ENCODE data around the gene RIMBP2. TPM values are rescaled to one million over a fixed set of nuclear protein-coding genes. Genes with fewer than 3 reads are reported as not detected.

The RIMBP2 gene
- total RNA-seq, 1 experiment from 2014 or later, result 0.97 TPM

DNA sequence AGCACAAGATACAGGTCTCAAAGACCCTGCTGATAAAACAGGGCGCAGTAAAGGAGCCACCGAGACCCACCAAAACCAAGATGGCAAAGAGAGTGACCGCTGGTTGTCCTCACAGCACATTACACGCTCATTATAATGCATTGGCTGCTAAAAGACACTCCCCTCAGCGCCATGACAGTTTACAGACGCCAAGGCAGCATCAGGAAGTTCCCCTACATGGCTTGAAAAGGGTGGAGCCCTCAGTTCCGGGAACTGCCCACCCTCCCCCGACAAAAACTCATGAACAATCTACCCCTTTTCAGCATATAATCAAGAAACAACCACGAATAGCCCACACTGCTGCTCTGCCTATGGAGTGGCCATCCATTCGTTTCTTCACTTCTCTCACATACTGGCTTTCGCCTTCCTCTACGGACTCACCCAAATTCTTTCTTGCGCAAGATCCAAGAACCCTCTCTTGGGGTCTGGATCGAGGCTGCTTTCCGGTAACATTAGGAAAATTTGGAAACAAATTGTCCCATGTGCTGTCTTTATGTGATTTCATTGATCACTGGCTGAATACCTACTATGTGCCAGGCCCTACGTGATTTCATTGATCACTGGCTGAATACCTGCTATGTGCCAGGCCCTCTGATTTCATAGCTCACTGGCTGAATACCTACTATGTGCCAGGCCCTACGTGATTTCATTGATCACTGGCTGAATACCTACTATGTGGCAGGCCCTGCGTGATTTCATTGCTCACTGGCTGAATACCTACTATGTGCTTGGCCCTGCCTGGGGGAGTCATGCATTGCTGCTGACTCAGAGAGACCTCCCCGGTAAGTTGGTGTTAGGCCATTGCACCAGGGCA lies 252.1 kb downstream of the RIMBP2 start:
- no peak for DNase-seq (ENCODE audit: low spot score)

DNA sequence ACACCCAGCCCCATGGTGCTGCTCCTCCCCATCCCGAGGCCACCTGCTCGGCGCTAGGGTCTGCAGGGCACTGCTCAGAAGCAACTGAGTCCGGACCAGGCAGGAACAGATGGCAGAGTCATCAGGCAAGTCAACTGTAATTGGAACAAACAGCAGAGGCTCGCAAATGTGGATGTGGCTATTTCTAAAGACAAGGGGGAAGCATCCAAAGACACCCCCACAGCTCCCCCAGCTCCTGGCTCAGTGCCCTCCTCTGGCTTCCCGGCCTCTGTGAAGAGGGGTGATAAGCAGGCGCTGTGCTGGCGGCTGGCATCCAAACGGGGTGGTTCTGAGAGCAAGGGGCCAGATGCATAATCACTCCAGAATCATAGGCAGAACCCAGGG lies 252.8 kb downstream of the RIMBP2 start:
- DNase-seq (ENCODE audit: low spot score), result no peak

DNA sequence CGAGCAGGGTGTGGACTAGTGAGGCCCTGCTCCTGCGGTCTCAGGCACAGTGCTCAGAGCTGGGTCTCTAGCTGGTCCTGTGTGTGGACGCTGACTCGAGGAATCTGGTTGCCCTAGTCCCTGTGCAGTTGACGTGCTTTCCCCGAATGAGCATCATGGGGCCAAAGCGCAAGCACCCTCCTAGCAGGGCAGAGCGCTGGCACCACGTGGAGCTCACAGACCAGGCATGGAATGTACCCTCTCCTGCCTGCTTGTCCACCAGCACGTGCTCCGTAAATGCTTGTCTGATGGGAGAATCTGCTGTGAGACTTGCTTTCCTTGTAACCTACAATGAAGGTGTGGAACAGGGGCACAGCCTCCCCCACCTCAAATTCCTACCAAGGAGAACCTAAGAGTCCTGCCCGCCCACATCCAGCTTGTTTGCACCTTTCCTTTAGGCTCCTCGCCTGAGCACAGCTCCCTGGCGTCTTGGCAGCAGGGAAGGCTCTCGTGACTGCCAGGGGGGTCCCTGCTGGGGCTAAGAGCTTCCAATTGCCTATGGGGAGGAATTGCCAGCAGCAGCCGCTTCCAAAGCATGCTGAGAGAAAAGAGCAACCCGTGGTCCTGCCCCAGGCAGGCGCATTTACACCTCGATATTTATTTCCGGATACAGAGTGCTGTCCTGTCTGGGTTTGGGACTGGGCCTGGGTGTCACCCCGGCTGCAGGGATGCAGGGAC lies 253.4 kb downstream of the RIMBP2 start:
- no peak for DNase-seq (ENCODE audit: low spot score)

DNA sequence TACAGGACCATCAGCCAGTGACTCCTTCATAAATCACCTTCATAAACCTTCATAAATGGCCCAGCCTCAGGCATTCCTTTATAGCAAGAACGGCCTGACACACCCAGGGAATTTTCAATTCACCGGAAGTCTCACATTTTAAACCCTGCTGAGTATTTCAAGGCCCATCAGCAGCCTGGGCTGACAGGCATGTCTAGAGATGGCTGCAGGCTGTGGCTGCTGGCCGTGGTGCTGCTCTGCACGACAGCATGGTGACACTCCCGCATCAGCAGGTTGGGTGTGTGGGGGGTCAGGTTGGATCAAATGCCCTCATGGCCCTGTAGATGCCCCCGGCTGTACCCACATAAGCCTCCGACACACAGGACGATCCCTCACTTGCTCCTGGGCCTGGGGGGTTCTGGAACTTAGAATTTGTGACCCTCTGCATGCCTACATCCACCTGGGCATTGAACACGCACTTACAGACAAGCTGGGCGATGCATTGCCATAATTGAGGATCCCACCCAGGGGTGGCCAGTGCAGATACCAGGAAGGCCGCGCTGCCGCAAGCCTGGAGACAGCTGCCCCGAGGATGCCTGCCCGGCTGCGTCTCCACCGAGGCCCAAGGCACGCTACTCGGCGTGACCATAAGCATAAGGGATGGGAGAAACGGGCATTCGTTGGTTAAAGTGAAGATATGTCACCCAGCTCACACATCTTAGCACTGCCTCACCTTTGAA lies 254.1 kb downstream of the RIMBP2 start:
- DNase-seq (ENCODE audit: low spot score), result no peak

DNA sequence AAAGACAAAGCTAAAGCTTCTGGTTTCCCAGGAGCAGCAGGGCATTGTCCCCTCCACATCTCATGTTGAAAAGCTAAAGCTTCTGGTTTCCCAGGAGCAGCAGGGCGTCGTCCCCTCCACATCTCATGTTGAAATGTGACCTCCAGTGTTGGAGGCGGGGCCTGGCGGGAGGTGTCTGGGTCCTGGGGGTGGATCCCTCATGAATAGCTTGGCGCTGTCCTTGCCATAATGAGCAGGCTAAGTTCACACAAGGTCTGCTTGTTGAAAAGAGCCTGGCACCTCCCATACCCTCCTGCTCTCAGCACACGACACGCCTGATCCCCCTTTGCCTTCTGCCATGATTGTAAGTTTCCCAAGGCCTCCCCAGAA lies 254.7 kb downstream of the RIMBP2 start:
- DNase-seq (ENCODE audit: low spot score), result no peak

DNA sequence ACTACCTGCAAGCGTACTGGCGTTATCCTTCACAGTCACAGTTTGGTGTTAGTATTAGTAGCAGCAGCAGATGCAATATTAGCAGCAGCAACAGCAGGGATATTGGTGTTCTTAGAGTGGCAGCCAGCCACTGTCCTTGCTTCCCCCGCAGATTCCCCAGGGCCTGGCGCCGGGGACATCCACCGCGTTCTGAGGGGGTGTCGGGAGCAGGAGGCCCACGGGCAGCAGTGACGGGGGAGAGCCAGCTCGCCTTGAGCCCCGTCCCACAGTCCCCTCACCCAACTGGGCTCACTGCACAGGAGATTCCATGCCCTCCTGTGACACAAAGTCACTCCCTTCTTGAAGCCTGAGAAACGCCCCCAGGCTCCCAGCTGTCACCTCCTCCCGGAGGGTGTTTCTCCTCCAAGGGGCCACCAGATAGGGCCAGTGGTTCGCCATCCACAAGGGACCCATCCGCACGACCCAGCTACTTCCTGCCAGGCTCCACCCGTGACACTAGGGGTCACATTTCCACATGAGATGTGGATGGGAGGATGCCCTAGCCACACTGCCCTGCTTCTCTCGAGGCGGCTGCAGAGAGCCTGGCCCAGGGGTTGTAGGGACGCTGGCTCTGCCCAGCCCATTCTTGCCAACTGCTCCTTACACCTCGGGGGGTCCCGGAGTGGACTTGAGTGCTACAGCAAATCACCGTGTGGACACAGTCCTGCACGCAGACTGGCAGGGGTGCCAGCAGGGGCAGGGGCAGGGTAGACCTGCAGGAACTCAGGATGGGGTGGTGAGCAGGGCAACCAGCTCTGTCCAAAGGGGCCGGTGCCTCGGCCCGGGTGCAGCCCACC lies 255.3 kb downstream of the RIMBP2 start:
- no peak for DNase-seq (ENCODE audit: low spot score)

DNA sequence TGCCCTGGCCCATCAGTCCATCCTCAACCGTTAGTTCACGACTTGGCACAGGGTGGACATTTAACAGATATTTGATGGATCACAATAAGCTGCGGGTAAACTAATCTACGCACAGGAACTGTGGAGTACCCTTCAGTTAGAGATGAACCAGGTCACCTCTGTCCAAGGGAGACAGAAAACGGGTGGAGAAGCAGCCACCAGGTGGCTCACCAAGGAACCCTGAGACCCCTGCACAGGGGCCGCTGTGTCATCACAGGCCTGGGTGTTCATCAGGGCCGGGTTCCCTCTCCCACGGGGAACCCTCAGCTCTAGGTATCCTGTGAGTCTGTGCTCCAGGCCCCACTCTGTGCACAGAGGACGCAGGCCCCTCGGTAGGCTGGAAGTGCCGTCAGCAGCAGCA lies 256.2 kb downstream of the RIMBP2 start:
- DNase-seq (ENCODE audit: low spot score), result no peak

DNA sequence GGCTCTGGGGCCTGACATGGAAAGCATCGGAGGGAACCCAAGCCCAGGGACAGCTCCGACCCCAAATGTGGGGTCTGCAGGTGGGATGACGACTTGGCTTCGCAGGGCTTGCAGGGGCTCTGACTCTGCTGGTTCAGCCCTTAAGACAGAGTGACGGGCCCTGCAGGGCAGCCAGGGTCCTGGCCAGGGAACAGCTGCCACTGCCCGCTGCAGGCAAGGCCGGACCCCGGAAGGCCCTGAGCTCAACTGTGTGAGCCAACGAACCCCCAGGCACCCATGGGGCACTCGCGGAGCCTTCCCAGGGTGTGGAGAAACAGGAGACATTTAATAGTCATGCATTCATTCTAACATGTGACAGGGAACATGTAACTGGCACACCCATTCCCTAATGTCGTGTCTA lies 257.8 kb downstream of the RIMBP2 start:
- DNase-seq (ENCODE audit: low spot score), result no peak

DNA sequence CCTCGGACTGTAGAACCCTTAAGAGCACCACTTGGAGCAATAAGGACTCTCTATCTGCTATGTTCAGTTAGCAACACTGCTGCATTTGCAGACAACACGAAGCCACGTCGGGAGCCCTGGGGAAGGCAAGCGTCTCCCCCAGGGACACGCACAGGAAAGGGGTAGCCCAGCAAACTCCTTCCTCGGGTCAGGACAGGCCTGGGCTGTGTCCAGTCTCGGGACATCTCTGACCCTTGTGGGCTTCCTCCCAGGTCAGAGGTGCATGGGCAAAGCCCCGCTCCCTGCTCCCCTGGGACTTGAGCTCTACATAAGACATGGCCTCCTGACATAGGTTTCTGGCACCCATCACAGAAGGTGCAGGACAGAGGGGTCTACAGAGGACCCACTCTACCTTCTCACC lies 258.9 kb downstream of the RIMBP2 start:
- DNase-seq (ENCODE audit: low spot score), result no peak

DNA sequence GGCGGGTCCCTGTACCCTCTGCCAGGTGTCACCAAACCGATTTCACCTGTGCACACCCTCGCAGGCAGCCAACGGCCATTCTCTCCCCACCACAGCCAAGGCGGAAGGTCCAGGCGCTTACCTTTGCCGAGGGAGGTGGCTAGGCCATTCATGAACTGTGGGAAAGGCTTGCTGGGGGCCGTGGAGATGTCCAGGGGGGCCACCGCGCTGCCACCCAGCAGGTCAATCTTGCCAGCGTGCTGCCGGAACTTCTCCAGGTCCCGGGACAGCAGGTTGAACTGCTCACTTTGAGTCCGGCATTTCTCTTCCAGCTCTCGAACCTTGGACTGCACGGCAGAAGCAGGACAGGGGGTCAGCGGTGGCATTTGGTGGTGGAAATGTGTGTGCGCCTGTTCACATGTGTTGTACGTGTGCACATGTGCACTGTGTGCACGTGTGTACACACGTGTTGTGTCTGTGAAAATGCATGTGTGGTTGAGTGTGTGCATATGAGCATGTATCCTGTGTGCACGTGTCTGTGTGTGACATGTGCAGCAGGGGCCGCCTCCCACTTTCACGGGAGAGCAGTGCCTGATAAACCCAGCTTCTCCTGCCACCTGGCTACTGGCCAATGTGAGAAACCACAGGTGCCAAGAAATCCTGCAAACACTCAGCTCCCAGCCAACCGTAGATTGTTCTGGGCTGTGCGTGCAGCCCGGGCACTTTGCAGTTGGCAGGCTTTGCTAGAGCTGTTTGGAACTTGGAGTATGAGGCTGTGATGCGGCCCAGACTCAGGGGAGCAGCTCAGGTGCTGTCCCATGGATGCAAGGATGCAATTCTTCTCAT lies 259.5 kb downstream of the RIMBP2 start:
- DNase-seq (ENCODE audit: low spot score), result no peak

DNA sequence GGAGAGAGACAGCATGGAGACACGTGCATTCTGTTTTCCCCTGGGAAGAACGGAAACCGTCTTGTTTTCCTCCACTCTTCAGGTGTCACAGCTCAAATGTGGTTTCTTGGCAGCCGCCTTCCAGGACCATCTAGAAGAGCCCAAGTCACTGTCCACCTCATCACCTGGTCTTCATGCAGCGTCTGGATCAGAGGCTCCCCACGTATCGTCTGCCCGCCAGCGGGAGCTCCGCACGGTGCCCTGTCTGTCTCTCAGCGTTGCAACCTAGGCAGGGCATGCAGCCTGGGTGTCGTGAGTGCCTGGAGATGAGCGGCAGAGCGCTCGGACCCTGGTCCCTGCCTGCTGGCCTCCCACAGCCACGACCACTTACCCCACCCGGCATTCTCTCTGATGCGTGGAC lies 260.9 kb downstream of the RIMBP2 start:
- no peak for DNase-seq (ENCODE audit: low spot score)

DNA sequence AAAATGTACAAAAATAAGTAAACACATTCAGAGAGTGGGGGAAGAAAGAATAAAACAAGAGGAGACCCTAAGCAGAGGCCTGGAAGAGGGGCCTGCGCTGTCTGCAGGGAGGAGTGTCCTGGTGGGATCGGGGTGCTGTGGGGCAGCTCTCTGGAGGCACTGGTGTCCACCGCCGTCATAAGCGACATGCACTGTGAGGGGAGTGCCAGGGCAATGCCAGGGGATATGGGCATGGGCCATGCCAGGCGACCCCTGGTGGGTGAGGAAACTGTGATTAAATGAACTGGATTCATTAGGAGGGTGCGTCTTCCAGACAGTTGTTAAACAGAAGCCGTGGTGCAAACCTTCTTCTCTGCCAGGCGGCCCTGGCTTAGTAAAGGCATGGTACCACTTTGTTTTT lies 261.8 kb downstream of the RIMBP2 start:
- no peak for DNase-seq (ENCODE audit: low spot score)

DNA sequence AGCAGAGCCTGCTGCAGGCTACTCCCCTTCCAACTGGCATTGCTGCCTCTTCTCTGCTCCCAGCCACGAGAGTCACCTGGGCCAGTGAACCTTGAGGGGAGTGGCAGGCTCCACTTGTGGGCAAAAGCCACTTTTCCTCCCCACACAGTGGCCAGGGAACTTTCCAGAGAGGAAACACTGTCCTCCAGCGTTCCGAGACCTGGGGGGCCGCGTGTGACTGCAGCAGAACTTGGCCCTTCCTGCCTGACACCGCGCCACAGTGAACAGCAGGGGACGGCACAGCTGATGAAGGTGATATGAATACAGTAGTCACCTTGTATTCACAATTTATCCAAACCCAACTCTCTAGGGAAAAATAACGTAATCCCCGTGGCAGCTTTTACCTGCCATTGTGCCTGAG lies 263.6 kb downstream of the RIMBP2 start:
- no peak for DNase-seq (ENCODE audit: low spot score)

DNA sequence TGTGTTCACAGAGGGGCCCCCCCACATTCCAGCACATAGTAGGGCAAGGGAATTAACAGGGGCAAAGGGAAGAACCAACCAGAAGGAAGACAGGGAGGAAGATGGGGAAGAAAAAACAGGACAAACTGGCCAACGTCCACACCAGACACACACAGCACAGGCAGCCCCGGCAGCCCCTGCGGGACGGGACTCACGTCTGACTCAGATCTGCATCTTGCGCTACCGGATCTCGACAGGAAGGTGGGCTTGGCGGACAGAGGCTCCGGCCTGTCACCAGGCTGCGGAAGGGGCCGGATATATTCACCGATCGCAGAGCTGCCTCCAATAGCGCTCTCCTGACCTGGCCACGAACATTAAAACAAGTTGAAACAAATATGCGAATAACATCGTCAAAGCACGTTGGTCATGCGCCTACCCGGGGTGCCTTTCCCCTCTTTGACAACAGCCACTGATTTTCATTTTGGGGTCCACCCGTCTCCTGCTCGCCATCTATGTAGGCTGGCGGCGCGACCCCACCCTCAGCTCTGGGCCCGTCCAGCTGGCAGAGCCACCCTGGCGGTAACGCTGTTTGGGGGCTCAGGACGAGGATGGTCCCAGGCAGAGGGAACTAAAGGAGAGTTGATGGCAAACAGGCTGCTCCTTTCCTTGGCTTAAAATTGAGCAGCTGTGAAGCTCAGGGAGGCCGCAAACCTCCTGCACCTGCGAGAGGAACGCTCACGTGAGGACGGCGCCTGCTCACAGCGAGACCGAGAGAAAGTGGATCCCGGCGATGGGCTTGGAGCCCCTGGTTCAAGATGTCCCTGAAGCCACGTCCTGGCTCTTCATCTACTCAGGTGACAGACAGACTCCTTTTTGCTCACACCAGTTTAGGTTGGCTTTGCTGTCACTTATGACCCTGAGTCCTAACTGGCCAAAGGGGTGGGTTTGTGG lies 264.8 kb downstream of the RIMBP2 start:
- no peak for DNase-seq (ENCODE audit: low spot score)

DNA sequence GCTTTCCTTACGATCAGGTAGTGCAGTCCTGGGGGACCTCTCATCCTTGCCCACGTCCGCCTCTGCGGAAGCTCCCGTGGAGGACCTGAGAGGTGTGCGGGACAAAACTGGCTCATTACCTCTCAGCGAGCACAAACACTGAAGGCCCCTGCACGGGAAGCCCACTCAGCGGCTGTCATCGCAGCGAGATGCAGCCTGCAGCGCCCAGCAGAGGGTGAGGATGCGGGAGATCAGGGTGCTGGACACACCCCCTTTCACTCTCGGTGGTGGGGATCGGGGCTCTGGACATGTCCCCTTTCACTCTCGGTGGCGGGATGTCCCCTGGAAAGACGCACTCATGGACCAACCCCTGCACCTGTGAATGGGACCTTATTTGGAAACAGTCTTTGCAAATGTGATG lies 266.8 kb downstream of the RIMBP2 start:
- DNase-seq (ENCODE audit: low spot score), result no peak

DNA sequence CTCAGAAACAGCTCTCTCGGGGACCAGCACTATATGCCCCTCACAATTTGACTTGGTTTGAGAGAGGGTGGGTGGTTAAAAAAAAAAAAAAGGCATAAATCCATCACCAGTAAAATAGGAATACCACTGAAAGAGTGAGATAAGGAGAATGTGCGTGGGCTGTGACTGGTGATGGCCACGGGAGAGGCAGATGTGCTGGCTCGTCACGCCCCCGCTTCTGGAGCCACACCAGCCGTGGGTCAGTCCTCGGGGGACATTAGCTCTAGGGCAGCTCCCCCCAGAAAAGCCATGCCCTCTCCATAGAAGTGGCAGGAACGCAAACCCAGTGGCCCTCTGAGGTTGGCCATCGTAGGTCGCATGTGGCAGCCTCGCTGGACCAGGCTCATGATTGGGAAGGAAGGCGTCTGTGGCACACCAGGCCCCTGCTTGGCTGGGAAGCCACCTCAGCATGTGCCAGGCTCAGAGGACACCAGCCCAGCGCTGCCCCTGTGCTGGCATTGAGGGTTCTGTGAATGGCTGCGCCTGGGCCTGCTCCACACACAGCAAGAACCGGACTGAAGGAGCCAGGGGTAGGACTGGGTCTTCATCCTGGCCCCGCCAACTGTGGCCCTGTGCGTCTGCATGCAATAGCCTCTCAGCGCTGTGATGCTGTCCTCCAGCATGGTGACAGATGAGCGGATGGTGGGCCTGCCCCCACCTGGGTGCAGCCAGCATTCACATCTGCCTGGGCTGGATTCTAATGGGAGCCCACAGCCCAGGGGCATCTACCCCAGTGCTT lies 267.9 kb downstream of the RIMBP2 start:
- DNase-seq (ENCODE audit: low spot score), result no peak

DNA sequence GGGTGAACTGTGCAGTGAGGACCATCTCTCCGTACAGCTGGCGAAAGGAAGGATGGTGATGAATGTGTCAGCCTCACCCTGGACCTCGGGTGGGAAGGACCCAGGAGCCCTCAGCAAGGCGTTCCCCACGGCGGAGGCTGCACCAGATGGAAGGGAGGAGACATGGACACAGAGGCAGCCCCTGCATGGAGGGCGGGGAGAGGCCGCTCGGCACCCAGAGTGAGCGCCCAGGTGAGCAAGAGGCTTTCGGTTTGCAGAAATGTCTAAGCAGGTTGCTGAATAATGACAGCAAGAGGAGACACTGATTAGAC lies 268.5 kb downstream of the RIMBP2 start:
- no peak for DNase-seq (ENCODE audit: low spot score)

DNA sequence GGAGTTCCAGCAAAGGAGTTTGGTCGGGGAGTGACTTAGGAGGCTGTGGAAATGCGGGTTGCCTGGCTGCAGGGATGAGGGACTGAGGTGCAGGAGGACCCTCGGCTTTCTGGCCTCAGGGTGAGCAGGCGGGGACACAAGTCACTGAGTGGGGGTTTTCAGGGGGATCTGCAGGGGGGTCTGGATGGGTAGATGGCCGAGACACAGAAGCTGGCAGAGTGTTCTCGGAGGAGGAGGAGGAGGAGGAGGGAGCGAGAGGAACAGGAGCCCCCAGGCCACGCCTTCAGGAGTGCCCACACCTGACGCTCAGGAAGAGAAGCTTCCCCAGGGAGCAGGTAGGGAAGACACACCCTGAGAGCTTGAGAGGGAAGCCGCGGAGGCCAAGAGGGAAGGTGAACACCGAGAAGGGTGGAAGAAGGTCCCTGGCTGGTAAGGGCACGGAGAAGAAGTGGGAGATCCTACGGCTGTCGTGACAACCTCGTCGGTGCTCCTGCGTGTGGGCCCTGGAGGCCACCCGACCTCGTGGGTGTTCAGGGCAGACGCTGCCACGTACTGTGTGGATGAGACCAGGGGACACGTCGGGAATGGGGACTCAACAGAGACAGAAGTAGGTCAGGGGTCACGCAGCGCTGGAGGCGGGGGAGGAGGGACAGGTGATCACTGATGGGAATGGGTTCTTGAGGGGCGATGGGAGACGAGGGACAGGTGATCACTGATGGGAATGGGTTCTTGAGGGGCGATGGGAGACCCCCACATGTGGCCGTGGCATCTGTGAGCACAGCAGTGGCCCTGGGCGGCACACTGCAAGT lies 269.0 kb downstream of the RIMBP2 start:
- DNase-seq (ENCODE audit: low spot score), result no peak
